GM12878 (cell line): ENCODE measurements around the gene LSM5. TPM values are rescaled to one million over a fixed set of nuclear protein-coding genes. Genes with fewer than 3 reads are reported as not detected.

Experiments
- ATAC-seq: fragments of 200-7000 bp; cut with Tn5 transposase; 3 replicates; pipeline ENCODE4 v1.9.1; 2020; ENCODE audit warnings: mild to moderate bottlenecking, moderate library complexity
- BruUV-seq: library from RNA; stranded (reverse); fragments of 400-500 nt; replicated peaks from 2 replicates; lab custom pipeline; 2021; lab: Mats Ljungman, UMichigan
- CTCF ChIA-PET: fragments of 300-600 bp; sonication (Branson Sonifier 250); formaldehyde crosslinking; extraction: SDS; loops from one replicate; lab custom pipeline; 2021; ENCODE audit warnings: inconsistent platforms; lab: Yijun Ruan, JAX
- POLR2A ChIA-PET: fragments of 350-600 bp; formaldehyde crosslinking; extraction: SDS; loops from one replicate; lab custom pipeline; 2021; ENCODE audit warnings: inconsistent platforms; lab: Charles Lee
- RAD21 ChIA-PET: fragments of 300-600 bp; sonication (Branson Sonifier 250); formaldehyde crosslinking; loops from one replicate; lab custom pipeline; 2023; ENCODE audit warnings: antibody characterized with exemption; ENCODE audit not compliant: unreplicated experiment; lab: Charles Lee
- SMC1A ChIA-PET: fragments of 300-600 bp; sonication (Branson Sonifier 250); formaldehyde crosslinking; loops from one replicate; lab custom pipeline; 2023; ENCODE audit not compliant: unreplicated experiment, uncharacterized antibody; lab: Charles Lee
- DNase-seq: peaks from one replicate; pipeline ENCODE4 v3.0.0-alpha.2; 2011; ENCODE audit warnings: low read depth, low spot score
- FAIRE-seq: peaks from 3 replicates; lab custom pipeline; 2011; peaks lifted over from hg19 to GRCh38; lab: Jason Lieb, UNC
- H2AFZ ChIP-seq: 2 replicates; pipeline ENCODE4 v1.6.0; 2011; ENCODE audit warnings: low read depth, low read length, control low read depth; ENCODE audit not compliant: control insufficient read depth
- H3K27ac ChIP-seq: 2 replicates; pipeline ENCODE4 v1.5.1; 2011; ENCODE audit warnings: control low read depth; ENCODE audit not compliant: control insufficient read depth, insufficient read depth
- H3K27me3 ChIP-seq, 2 experiments: replicated peaks in 1 of 2; 2 replicates each; pipeline versions ENCODE4 v1.6.0 to v1.6.1; 2011; ENCODE audit warnings: low read length in 1 of 2; ENCODE audit not compliant: control insufficient read depth in 2 of 2, insufficient read depth in 2 of 2
- H3K36me3 ChIP-seq, 2 experiments: 2 replicates each; pipeline ENCODE4 v1.5.1; 2011; ENCODE audit warnings: low read length in 1 of 2; ENCODE audit not compliant: control insufficient read depth in 2 of 2, insufficient read depth in 2 of 2
- H3K4me1 ChIP-seq: 2 replicates; pipeline ENCODE4 v1.6.1; 2011; ENCODE audit warnings: mild to moderate bottlenecking, low read length, moderate library complexity, mixed read lengths; ENCODE audit not compliant: control insufficient read depth, insufficient read depth
- H3K4me2 ChIP-seq: 2 replicates; pipeline ENCODE4 v1.6.0; 2011; ENCODE audit warnings: control low read depth; ENCODE audit not compliant: control insufficient read depth, insufficient read depth
- H3K4me3 ChIP-seq: fragments of 200-600 bp; sonication (generic); 2 replicates; pipeline ENCODE4 v1.5.1; 2016
- H3K79me2 ChIP-seq: 2 replicates; pipeline ENCODE4 v1.6.0; 2011; ENCODE audit warnings: low read length; ENCODE audit not compliant: control insufficient read depth, insufficient read depth
- H3K9ac ChIP-seq: 2 replicates; pipeline ENCODE4 v1.8.0; 2011; ENCODE audit warnings: low read length, control low read depth, mixed read lengths; ENCODE audit not compliant: control insufficient read depth, insufficient read depth
- H3K9me3 ChIP-seq: replicated peaks from 3 replicates; pipeline ENCODE4 v1.5.1; 2011; ENCODE audit warnings: mild to moderate bottlenecking, low read length; ENCODE audit not compliant: control insufficient read depth, insufficient read depth
- H4K20me1 ChIP-seq: 2 replicates; pipeline ENCODE4 v1.6.0; 2011; ENCODE audit not compliant: control insufficient read depth, insufficient read depth
- ETV6 ChIP-seq, 2 experiments: fragments of 450-650 bp in 1 of 2; IDR thresholded peaks in 1 of 2; conservative IDR thresholded peaks in 1 of 2; 2 replicates each; pipeline ENCODE4 v1.6.1; 2014; ENCODE audit warnings: antibody characterized with exemption in 1 of 2, borderline replicate concordance in 1 of 2, low read depth in 1 of 2, mild to moderate bottlenecking in 1 of 2, moderate library complexity in 1 of 2
- WGBS: methylation state at CpG from one replicate; pipeline ENCODE4 v1.1.6; 2016; ENCODE audit warnings: low lambda C conversion rate; ENCODE audit not compliant: insufficient replicate concordance, insufficient coverage; ENCODE audit errors: missing lambda C conversion rate; 5-methylcytosine and 5-hydroxymethylcytosine counted together
- in situ Hi-C: fragments of 300-500 bp; cut with MboI; formaldehyde crosslinking; loops from 9 replicates; pipeline ENCODE4 v1.14.3; 2018; ENCODE audit warnings: mixed read lengths
- intact Hi-C: fragments of 100-400 bp; cut with micrococcal nuclease; formaldehyde crosslinking; loops from one replicate; pipeline ENCODE4 v1.14.2; 2022; ENCODE audit not compliant: unreplicated experiment
- polyA plus RNA-seq, 11 experiments: library from polyadenylated mRNA; depleted of rRNA in 4 of 11; unstranded in 6 of 11; stranded (reverse) in 5 of 11; fragments of >200 nt; fragmentation: Nextera tagmentation in 4 of 11; fragmentation: Illumina TruSeq in 1 of 11; extraction: Ambion mirVana in 4 of 11; extraction: Trizol in 1 of 11; gene quantifications; 1 replicate in 1 of 11; 2 replicates in 10 of 11; pipeline versions ENCODE4 v1.2.1 to v1.2.3, GENCODE V29; 2011 to 2016; ENCODE audit warnings: inconsistent platforms in 2 of 11, missing spikeins in 2 of 11, low read depth in 1 of 11
- total RNA-seq, 4 experiments: library from RNA; depleted of rRNA in 3 of 4; stranded (reverse); fragments of >200 nt in 3 of 4; fragmentation: Illumina TruSeq in 1 of 4; extraction: Trizol in 1 of 4; gene quantifications; 2 replicates each; pipeline versions ENCODE4 v1.2.1 to v1.2.3, GENCODE V29; 2013 to 2021
- TF ChIP-seq, protein P1 (sequence below): fragments of 450-650 bp; formaldehyde crosslinking; IDR thresholded peaks from 2 replicates; pipeline ENCODE4 v1.5.0; 2022; ENCODE audit warnings: mild to moderate bottlenecking, missing genetic modification characterization

Gene LSM5
- total and polyA plus RNA-seq, 10 of the 15 experiments (the other 5 are each of a cell fraction or from before 2014, with no cell fraction given): 29.4 to 538 (median 145) TPM

DNA sequence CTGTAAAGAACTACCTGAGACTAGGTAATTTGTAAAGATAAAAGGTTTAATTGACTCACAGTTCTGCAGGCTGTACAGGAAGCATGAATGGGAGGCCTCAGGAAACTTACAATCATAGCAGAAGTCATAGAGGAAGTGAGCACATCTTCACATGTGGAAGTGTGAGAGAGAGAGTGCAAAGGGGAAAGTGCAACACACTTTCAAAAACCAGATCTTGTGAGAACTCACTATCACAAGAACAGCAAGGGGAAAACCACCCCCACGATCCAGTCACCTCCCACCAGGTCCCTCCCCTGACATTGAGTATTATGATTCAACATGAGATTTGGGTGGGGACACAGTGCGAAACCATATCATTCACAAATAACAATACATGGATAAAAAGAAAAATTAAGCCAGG, 29.6 kb upstream of the LSM5 start:
- BruUV-seq: no TSS peak
- peaks cover 26% of the 10 kb centered on the region for H3K9me3 ChIP-seq
- 77% methylated on average over 2 of the region's 2 CpGs for WGBS
- no peak for DNase-seq
- ChIA-PET POLR2A (no interaction called here), RAD21 (no interaction called here), CTCF (interaction anchor here (1.0 kb wide), 1 partner anchor 19 kb away, joined by 3 read pairs; no protein-coding TSS in a partner anchor), SMC1A (no interaction called here)
- ATAC-seq: no peak
- H3K4me1 ChIP-seq: peaks cover 11% of the 10 kb centered on the region
- H3K79me2 ChIP-seq: peaks cover 13% of the 10 kb centered on the region
- no peak overlapping the region for H3K27ac ChIP-seq
- H3K36me3 ChIP-seq: peaks cover 2% of the 10 kb centered on the region in 2 experiments; a peak in 2 of 4 replicates
- no peak for FAIRE-seq
- H4K20me1 ChIP-seq: no peaks in the 10 kb centered on the region
- H3K27me3 ChIP-seq: no peaks in the 10 kb centered on the region
- in situ Hi-C loops (no loop called here), intact Hi-C loops (no loop called here)
- H2AFZ ChIP-seq: no peak overlapping the region
- H3K4me2 ChIP-seq: no peak overlapping the region
- no peak overlapping the region for H3K4me3 ChIP-seq
- peak in 1 of 2 experiments; percentile 77; a peak in 1 of 4 replicates for TF ChIP-seq ETV6 (conservative IDR thresholded peaks at IDR 0.05 in 1 of 2, IDR thresholded peaks at IDR 0.05 in 1 of 2; ENCODE audit: borderline replicate concordance in 1 of 2, low read depth in 1 of 2)
- TF ChIP-seq, protein P1, sequence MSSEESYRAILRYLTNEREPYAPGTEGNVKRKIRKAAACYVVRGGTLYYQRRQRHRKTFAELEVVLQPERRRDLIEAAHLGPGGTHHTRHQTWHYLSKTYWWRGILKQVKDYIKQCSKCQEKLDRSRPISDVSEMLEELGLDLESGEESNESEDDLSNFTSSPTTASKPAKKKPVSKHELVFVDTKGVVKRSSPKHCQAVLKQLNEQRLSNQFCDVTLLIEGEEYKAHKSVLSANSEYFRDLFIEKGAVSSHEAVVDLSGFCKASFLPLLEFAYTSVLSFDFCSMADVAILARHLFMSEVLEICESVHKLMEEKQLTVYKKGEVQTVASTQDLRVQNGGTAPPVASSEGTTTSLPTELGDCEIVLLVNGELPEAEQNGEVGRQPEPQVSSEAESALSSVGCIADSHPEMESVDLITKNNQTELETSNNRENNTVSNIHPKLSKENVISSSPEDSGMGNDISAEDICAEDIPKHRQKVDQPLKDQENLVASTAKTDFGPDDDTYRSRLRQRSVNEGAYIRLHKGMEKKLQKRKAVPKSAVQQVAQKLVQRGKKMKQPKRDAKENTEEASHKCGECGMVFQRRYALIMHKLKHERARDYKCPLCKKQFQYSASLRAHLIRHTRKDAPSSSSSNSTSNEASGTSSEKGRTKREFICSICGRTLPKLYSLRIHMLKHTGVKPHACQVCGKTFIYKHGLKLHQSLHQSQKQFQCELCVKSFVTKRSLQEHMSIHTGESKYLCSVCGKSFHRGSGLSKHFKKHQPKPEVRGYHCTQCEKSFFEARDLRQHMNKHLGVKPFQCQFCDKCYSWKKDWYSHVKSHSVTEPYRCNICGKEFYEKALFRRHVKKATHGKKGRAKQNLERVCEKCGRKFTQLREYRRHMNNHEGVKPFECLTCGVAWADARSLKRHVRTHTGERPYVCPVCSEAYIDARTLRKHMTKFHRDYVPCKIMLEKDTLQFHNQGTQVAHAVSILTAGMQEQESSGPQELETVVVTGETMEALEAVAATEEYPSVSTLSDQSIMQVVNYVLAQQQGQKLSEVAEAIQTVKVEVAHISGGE (CRISPR knock-in tag): no peak
- H3K9ac ChIP-seq: no peak overlapping the region
